Fibroblast of skin of abdomen (primary cell): ENCODE measurements around the gene ZNF625.
"Not testable (repeated sequence)": the region's sequence is repeated elsewhere in the genome, so short reads cannot be mapped to it uniquely, and the experiment has no call there.

ENCODE experiments used
- DNase-seq: peaks from one replicate; pipeline ENCODE4 v3.0.0-alpha.2; 2013

ZNF625 gene

DNA sequence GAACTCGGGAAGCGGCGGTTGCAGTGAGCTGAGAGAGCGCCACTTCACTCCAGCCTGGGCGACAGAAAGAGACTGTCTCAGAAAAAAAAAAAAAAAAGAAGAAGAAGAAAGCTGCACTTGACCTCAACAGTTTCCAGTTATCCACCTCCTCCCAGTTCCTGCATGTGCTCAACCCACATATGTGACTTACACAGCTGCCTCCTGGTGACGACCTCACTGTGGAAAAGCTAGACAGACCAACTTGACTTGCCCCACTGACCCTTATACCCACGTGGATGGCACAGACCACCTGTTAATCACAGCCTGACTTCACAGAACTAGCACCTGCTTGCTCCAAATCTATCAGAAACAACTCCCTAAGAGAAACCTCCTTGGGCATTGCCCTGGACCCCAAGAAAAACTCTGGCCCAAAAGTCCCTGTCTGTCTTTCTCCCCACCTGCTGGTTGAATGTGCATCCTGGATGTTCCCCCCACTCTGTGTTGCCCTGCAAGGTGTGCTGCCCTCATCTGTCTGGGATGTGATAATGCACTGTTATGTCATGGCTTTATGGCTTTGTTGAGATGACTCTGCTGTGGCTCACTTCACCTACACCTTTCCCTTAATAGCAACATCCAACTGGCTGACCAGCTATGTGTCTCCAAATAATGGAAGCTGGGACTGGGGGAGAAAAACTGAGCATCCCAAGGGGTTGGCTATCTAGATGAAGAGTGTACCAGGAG is 19.2 kb downstream of the ZNF625 start:
- no peak for DNase-seq

- no peak for DNase-seq
These were observed 23.5 kb downstream of the ZNF625 start for GRCh38 chr19:12133069-12133468.

DNA sequence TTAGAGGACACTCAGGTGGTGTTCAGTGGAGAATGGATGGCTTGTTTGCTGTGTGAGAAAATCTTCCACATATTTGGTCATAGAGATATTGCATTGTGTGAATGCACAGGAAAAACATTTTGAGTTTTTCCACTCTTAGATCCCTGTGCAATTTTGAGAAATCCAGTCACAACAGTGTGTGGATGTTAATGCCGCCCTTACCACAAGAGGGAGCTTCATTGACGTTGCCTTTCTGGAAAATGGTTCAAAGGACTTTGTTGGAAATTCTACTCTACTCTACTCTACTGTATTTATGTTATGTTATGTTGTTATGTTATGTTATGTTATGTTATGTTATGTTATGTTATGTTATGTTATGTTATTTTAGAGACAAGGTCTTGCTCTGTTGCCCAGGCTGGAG is 29.8 kb downstream of the ZNF625 start:
- no peak for DNase-seq

DNA sequence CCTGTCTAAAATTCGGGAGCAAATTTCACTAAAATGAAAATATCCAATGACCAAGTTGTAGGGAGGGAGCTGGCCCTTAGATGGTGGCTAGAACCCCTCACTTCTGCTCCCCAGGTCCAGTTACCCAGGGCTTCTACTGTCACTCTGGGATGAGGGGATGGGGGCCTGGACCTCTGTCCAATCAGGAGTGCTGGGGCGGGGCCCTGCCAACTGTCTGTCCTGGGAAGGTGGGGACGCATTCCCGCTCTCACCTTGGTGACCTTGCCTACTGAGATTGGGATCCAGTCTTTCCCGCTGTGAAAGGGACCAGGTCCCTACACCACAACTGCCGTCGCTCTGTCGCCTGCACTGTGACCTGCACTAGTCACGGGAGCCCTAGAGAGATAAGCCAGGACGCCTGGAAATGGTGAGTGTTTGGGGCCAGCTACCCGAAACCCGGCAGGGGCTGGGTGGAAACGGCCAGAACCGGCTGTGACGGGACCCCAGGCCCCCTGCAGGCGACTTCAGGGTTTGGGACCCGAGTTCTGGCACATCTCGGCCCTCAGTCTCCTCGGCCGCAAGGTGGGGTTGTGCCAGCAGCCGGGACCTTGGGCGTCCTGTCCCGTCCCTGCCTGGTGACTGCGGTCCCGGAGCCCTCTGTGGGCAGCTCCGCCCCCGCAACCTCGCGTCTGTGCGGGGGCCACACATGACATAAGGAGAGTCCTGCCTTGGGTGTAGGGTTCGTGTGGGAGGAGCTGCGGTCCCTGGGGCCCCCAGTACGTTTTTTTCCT is 39.1 kb downstream of the ZNF625 start:
- no peak for DNase-seq

- no peak for DNase-seq
These were observed 43.4 kb downstream of the ZNF625 start for GRCh38 chr19:12113121-12113520.

GRCh38 chr19:12112701-12113100 is 43.8 kb downstream of the ZNF625 start:
- DNase-seq, result no peak

GRCh38 chr19:12111943-12112637 is 44.4 kb downstream of the ZNF625 start:
- no peak for DNase-seq

- no peak for DNase-seq
These were observed 45.4 kb downstream of the ZNF625 start for GRCh38 chr19:12111176-12111575.

GRCh38 chr19:12103909-12104308 is 52.6 kb downstream of the ZNF625 start:
- DNase-seq, result not testable (repeated sequence)

GRCh38 chr19:12098040-12098439 is 58.5 kb downstream of the ZNF625 start:
- DNase-seq, result no peak

- peak; percentile 12 for DNase-seq
These were observed 61.3 kb downstream of the ZNF625 start for GRCh38 chr19:12095111-12095790.
